Ishikawa (cell line): ENCODE results near the gene POGLUT2.

Experiments
- CEBPB ChIP-seq: IDR thresholded peaks from 2 replicates; pipeline ENCODE4 v1.6.1; 2012
- CREB1 ChIP-seq: IDR thresholded peaks from 2 replicates; pipeline ENCODE4 v1.6.1; 2012; ENCODE audit warnings: low read depth
- EGR1 ChIP-seq: IDR thresholded peaks from 2 replicates; pipeline ENCODE4 v1.6.1; 2012
- EP300 ChIP-seq: IDR thresholded peaks from 2 replicates; pipeline ENCODE4 v1.6.1; 2012; ENCODE audit warnings: borderline replicate concordance
- FOXM1 ChIP-seq: IDR thresholded peaks from 2 replicates; pipeline ENCODE4 v1.6.1; 2012; ENCODE audit warnings: low read depth, borderline replicate concordance
- MAX ChIP-seq: IDR thresholded peaks from 2 replicates; pipeline ENCODE4 v1.6.1; 2012
- NFIC ChIP-seq: IDR thresholded peaks from 2 replicates; pipeline ENCODE4 v1.6.1; 2012
- RAD21 ChIP-seq: IDR thresholded peaks from 2 replicates; pipeline ENCODE4 v1.6.1; 2012; ENCODE audit warnings: low read depth
- REST ChIP-seq: IDR thresholded peaks from 2 replicates; pipeline ENCODE4 v1.6.1; 2012; ENCODE audit warnings: low read depth, mild to moderate bottlenecking
- TAF1 ChIP-seq: IDR thresholded peaks from 2 replicates; pipeline ENCODE4 v1.6.1; 2012; ENCODE audit warnings: low read depth, mild to moderate bottlenecking
- TCF12 ChIP-seq: IDR thresholded peaks from 2 replicates; pipeline ENCODE4 v1.6.1; 2012; ENCODE audit warnings: low read depth
- TEAD4 ChIP-seq: IDR thresholded peaks from 2 replicates; pipeline ENCODE4 v1.6.1; 2012
- USF1 ChIP-seq: IDR thresholded peaks from 2 replicates; pipeline ENCODE4 v1.6.1; 2012
- YY1 ChIP-seq: IDR thresholded peaks from 2 replicates; pipeline ENCODE4 v1.6.1; 2012; ENCODE audit warnings: low read depth
- ZBTB7A ChIP-seq: IDR thresholded peaks from 2 replicates; pipeline ENCODE4 v1.6.1; 2012; ENCODE audit warnings: low read depth

The POGLUT2 gene

GRCh38 chr13:102814025-102814607 lies 15.3 kb upstream of the POGLUT2 start:
- TF ChIP-seq TAF1 (no peak), FOXM1 (no peak), YY1 (no peak), MAX (no peak), EP300 (no peak)

- TF ChIP-seq FOXM1 = no peak
- TF ChIP-seq YY1 = 0 out of 2 replicates have a peak, but pooled peaks have one; percentile 47
- no peak for TF ChIP-seq ZBTB7A
- no peak for TF ChIP-seq USF1
- no peak for TF ChIP-seq MAX
Measured at GRCh38 chr13:102812611-102813287, 14.0 kb upstream of the POGLUT2 start.

- TF ChIP-seq RAD21 (no peak), USF1 (no peak), TAF1 (no peak), MAX (no peak), EGR1 (no peak), YY1 (no peak), EP300 (no peak), ZBTB7A (no peak), TCF12 (no peak), CEBPB (no peak), FOXM1 (no peak), CREB1 (no peak), TEAD4 (no peak), REST (no peak), NFIC (no peak)
Measured at GRCh38 chr13:102807699-102808098, 8.9 kb upstream of the POGLUT2 start.

GRCh38 chr13:102805680-102806079 lies 6.9 kb upstream of the POGLUT2 start:
- no peak for TF ChIP-seq EGR1
- no peak for TF ChIP-seq RAD21
- TF ChIP-seq TAF1 = no peak
- no peak for TF ChIP-seq TEAD4
- no peak for TF ChIP-seq CEBPB
- TF ChIP-seq FOXM1 = no peak
- no peak for TF ChIP-seq CREB1
- TF ChIP-seq EP300 = no peak
- no peak for TF ChIP-seq REST

- TF ChIP-seq EP300 (no peak), NFIC (peak; percentile 40; the same call in 1 of the 2 replicates), ZBTB7A (peak; percentile 71; the same call in 1 of the 2 replicates), YY1 (0 out of 2 replicates have a peak, but pooled peaks have one; percentile 47), TAF1 (no peak; the same call in 1 of the 2 replicates), CEBPB (no peak), FOXM1 (no peak)
Measured at GRCh38 chr13:102800145-102801041, 1.6 kb upstream of the POGLUT2 start.
